Stimulated activated CD4-positive, alpha-beta T cell treated with anti-CD3 and anti-CD28 coated beads, TNF-alpha, amount 100 ng/mL, for 24 hours (primary cell): ENCODE results near the gene ARHGEF18.
"Not testable (repeated sequence)": the region's sequence is repeated elsewhere in the genome, so short reads cannot be mapped to it uniquely, and the experiment has no call there.

Experiments
- DNase-seq, 3 experiments: peaks; one replicate each; pipeline ENCODE4 v3.0.0-alpha.2; 2020; ENCODE audit warnings: low read depth in 3 of 3

Gene ARHGEF18

GRCh38 chr19:7348587-7349230 is at the start of gene ARHGEF18:
ARHGEF18 (plus strand) TSS chr19:7348937; CDS start chr19:7362891, 13,954 bp downstream.
- peak in 1 of 3 experiments; percentile 52 for DNase-seq

- DNase-seq, result no peak
Measured at GRCh38 chr19:7301525-7301924, 47.2 kb upstream of the ARHGEF18 start.

- DNase-seq, result no peak
Measured at GRCh38 chr19:7303470-7303869, 45.3 kb upstream of the ARHGEF18 start.

- DNase-seq, result no peak
Measured at GRCh38 chr19:7304200-7304599, 44.5 kb upstream of the ARHGEF18 start.

GRCh38 chr19:7307590-7308218 is 41.0 kb upstream of the ARHGEF18 start:
- DNase-seq, result no peak

- not testable (repeated sequence) for DNase-seq
Measured at GRCh38 chr19:7308327-7308726, 40.4 kb upstream of the ARHGEF18 start.

- no peak for DNase-seq
Measured at GRCh38 chr19:7311911-7312310, 36.8 kb upstream of the ARHGEF18 start.

- no peak for DNase-seq
Measured at GRCh38 chr19:7312816-7313215, 35.9 kb upstream of the ARHGEF18 start.

GRCh38 chr19:7318176-7318575 is 30.6 kb upstream of the ARHGEF18 start:
- no peak for DNase-seq

- no peak for DNase-seq
Measured at GRCh38 chr19:7326105-7326877, 22.4 kb upstream of the ARHGEF18 start.

GRCh38 chr19:7327802-7328201 is 20.9 kb upstream of the ARHGEF18 start:
- no peak for DNase-seq

- DNase-seq, result no peak
Measured at GRCh38 chr19:7328647-7329046, 20.1 kb upstream of the ARHGEF18 start.

GRCh38 chr19:7331446-7331845 is 17.3 kb upstream of the ARHGEF18 start:
- DNase-seq, result no peak

- no peak for DNase-seq
Measured at GRCh38 chr19:7333198-7334118, 15.3 kb upstream of the ARHGEF18 start.

- DNase-seq, result no peak
Measured at GRCh38 chr19:7336321-7336973, 12.3 kb upstream of the ARHGEF18 start.

- DNase-seq, result no peak
Measured at GRCh38 chr19:7337380-7338194, 11.2 kb upstream of the ARHGEF18 start.

- peak; percentile 69 to 86 (median 75) for DNase-seq
Measured at GRCh38 chr19:7340959-7341837, 7.5 kb upstream of the ARHGEF18 start.

- DNase-seq, result no peak
Measured at GRCh38 chr19:7342143-7342542, 6.6 kb upstream of the ARHGEF18 start.

GRCh38 chr19:7346488-7346971 is 2.2 kb upstream of the ARHGEF18 start:
- DNase-seq, result no peak
